Lung (tissue), 12 donors: ENCODE data around the gene WDFY1. TPM values are rescaled to one million over a fixed set of nuclear protein-coding genes. Genes with fewer than 3 reads are reported as not detected.

ENCODE experiments used
- ATAC-seq: fragments of 200-7000 bp; cut with Tn5 transposase; one replicate; pipeline ENCODE4 v1.9.1; 2020; ENCODE audit warnings: moderate number of reproducible peaks; ENCODE audit not compliant: insufficient read depth, low FRiP score
- DNase-seq, 3 donors: peaks; one replicate each; pipeline ENCODE4 v3.0.0-alpha.2; 2013 to 2017
- H3K27ac ChIP-seq, 2 donors: one replicate each; pipeline ENCODE4 v1.5.1; 2013; ENCODE audit warnings: mild to moderate bottlenecking in 2 of 2, moderate library complexity in 2 of 2, control low read depth in 1 of 2, inconsistent platforms in 1 of 2, low read depth in 1 of 2, low read length in 1 of 2
- H3K27me3 ChIP-seq, 3 donors: one replicate each; pipeline ENCODE4 v1.5.1; 2013; ENCODE audit warnings: low read length in 2 of 3; ENCODE audit not compliant: control insufficient read depth in 3 of 3, insufficient read depth in 3 of 3
- H3K36me3 ChIP-seq, 4 donors: one replicate each; pipeline ENCODE4 v1.5.1; 2013; ENCODE audit warnings: low read length in 4 of 4, mild to moderate bottlenecking in 1 of 4, moderate library complexity in 1 of 4; ENCODE audit not compliant: control insufficient read depth in 4 of 4, insufficient read depth in 4 of 4
- H3K4me1 ChIP-seq, 5 donors: one replicate each; pipeline ENCODE4 v1.5.1; 2013; ENCODE audit warnings: low read length in 5 of 5, mild to moderate bottlenecking in 2 of 5, moderate library complexity in 1 of 5; ENCODE audit not compliant: control insufficient read depth in 5 of 5, insufficient read depth in 5 of 5
- H3K4me3 ChIP-seq: one replicate; pipeline ENCODE4 v1.5.1; 2013; ENCODE audit warnings: mild to moderate bottlenecking, control low read depth, moderate library complexity
- H3K9ac ChIP-seq, 2 donors: one replicate each; pipeline ENCODE4 v1.5.1; 2013; ENCODE audit warnings: low read length in 2 of 2, control low read depth in 1 of 2; ENCODE audit not compliant: insufficient read depth in 1 of 2
- H3K9me3 ChIP-seq, 4 donors: one replicate each; pipeline ENCODE4 v1.5.1; 2013; ENCODE audit warnings: low read length in 3 of 4, mild to moderate bottlenecking in 1 of 4, moderate library complexity in 1 of 4; ENCODE audit not compliant: control insufficient read depth in 4 of 4, insufficient read depth in 3 of 4
- CTCF ChIP-seq: IDR thresholded peaks from 2 replicates; pipeline ENCODE4 v1.5.1; 2012; ENCODE audit warnings: mild to moderate bottlenecking; ENCODE audit errors: control extremely low read depth, extremely low read depth
- WGBS, 2 donors: extraction: QIAGEN DNeasy Blood & Tissue Kit; methylation state at CpG; one replicate each; pipeline ENCODE4 v1.1.7; 2013; 5-methylcytosine and 5-hydroxymethylcytosine counted together
- polyA plus RNA-seq, 2 donors: library from polyadenylated mRNA; stranded (reverse); fragments of 200-250 nt; gene quantifications; one replicate each; pipeline ENCODE4 v1.2.1, GENCODE V29; 2013
- total RNA-seq, 2 donors: library from RNA; depleted of rRNA in 1 of 2; stranded (reverse); fragments of >200 nt in 1 of 2; gene quantifications; one replicate each; pipeline ENCODE4 v1.2.1, GENCODE V29; 2014 to 2021
- donor health status: control.
- donor health status: control.
- donor health status: Bipolar disorder and iron deficiency.
- donor health status: healthy.
- donor health status: DM: yes; HTN: yes; CAD: no.

The WDFY1 gene
- total and polyA plus RNA-seq, 4 donors: 14.5 to 90.9 (median 30.8) TPM

DNA sequence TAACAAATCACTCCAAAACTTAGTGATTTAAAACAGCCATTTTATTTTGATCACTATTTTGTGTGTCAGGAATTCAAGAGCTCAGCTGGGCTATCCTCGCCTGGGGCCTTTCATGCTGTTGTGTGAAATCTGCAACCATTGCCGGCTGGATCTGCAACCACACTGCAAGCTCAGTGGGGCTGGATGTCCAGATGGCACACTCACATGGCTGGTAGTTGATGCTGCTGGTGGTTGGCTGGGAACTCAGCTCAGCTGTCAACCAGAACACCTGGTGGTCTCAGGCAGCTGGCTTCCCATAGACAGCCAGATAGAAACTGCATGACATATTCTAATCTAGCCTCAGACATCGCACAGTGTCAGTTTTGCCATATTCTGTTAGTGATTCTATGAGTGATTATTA, 77.1 kb downstream of the WDFY1 start:
- H3K9ac ChIP-seq: no peak overlapping the region
- 80 to 95% methylated on average over 3 of the region's 3 CpGs for WGBS, 2 donors
- H3K9me3 ChIP-seq: peaks cover 0 to 2% (median 0%) of the 10 kb centered on the region in 4 donors
- H3K36me3 ChIP-seq: peaks cover 2 to 9% (median 3%) of the 10 kb centered on the region in 4 donors
- H3K27ac ChIP-seq: no peak overlapping the region
- no peaks in the 10 kb centered on the region for H3K27me3 ChIP-seq
- TF ChIP-seq CTCF: no peak
- H3K4me1 ChIP-seq: peaks cover 0 to 3% (median 0%) of the 10 kb centered on the region in 5 donors
- H3K4me3 ChIP-seq: no peak overlapping the region
- ATAC-seq (no peak), DNase-seq (no peak)

DNA sequence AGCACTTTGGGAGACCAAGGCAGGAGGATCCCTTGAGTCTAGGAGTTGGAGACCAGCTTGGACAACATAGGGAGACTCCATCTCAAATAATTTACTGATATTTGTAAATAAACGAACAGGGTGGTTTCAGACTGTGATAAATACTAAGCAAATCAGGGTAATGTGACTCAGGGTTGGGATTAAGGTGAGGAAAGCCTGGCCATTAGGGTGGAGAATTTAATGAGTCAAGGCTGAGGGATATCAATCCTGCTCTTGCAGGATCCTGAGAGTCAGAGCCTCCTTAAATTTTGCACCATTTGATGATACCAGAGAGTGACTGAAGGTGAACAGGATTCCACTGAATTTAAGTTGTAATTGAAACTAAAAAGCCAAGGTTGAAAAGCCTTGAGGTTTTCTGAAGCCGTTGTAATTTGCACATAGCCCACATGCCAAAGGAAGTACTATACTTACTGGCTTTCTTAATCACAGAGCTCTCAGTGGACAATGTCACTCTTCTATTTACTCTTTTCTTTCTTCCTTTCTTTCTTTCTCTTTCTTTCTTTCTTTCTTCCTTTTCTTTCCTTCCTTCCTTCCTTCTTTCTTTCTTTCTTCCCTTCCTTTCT, 79.1 kb downstream of the WDFY1 start:
- 56 to 61% methylated on average over 2 of the region's 2 CpGs for WGBS, 2 donors
- H3K27me3 ChIP-seq: no peaks in the 10 kb centered on the region
- ATAC-seq: no peak
- no peaks in the 10 kb centered on the region for H3K4me1 ChIP-seq
- H3K9me3 ChIP-seq: peaks cover 0 to 2% (median 0%) of the 10 kb centered on the region in 4 donors
- H3K4me3 ChIP-seq: no peak overlapping the region
- H3K27ac ChIP-seq: no peak overlapping the region
- no peak for DNase-seq
- TF ChIP-seq CTCF: no peak
- peaks cover 0 to 9% (median 3%) of the 10 kb centered on the region in 4 donors for H3K36me3 ChIP-seq
- H3K9ac ChIP-seq: no peak overlapping the region

DNA sequence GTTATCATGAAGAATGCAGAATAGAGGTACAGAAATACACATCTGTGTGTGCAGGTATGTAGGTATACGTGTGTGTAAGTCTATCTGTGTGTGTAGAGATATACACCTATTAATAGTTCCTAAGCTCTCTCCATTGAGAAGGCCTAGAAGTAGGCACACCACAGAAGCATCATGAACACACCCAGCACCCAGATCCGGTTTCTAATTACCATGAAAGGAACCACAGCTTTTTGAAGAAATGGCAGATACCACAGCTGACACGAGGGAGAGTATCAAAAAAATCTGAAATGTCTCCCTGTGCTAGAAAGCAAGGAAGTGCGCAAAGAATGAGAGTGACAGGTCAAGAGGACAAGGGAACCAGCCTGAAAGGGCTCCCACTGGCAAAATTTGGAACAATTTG, 80.0 kb downstream of the WDFY1 start:
- no peaks in the 10 kb centered on the region for H3K9me3 ChIP-seq
- peaks cover 0 to 5% (median under 1%) of the 10 kb centered on the region in 4 donors for H3K36me3 ChIP-seq
- H3K27ac ChIP-seq: no peak overlapping the region
- DNase-seq (no peak), ATAC-seq (no peak)
- no peaks in the 10 kb centered on the region for H3K4me1 ChIP-seq
- H3K9ac ChIP-seq: no peak overlapping the region
- H3K27me3 ChIP-seq: no peaks in the 10 kb centered on the region
- no peak for TF ChIP-seq CTCF
- no peak overlapping the region for H3K4me3 ChIP-seq
- 62 to 77% methylated on average over 4 of the region's 4 CpGs for WGBS, 2 donors

DNA sequence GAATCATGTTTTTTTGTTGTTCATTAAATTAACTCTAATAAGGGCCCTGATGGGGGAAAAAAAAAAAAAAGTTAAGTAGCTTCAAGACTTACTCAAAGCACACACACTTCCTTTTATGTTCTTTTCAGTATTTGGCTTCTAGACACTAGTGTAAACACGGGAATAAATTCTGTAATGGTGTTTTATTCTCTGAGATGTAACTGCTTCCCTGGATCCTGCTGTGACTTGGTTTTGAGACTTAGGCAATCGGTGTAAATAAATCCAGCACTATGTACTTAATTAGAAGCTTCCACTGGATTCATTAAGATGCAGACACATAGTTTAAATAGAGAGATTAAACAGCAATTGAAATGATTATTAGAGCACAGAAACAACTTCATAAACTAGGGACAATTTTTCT, 81.6 kb downstream of the WDFY1 start:
- Histone ChIP-seq H3K36me3 (peaks cover 0 to 5% (median 0%) of the 10 kb centered on the region in 4 donors), H3K9ac (no peak overlapping the region), H3K27me3 (no peaks in the 10 kb centered on the region), H3K4me1 (no peaks in the 10 kb centered on the region), H3K4me3 (no peak overlapping the region), H3K9me3 (no peaks in the 10 kb centered on the region), H3K27ac (no peak overlapping the region)
- WGBS, 2 donors: 61 to 74% methylated on average over 2 of the region's 2 CpGs
- no peak for TF ChIP-seq CTCF
- peak in 1 of 3 donors; percentile 21 for DNase-seq
- no peak for ATAC-seq
